GM12874 (cell line): ENCODE data around the gene SLC35F1.

Experiments
- TF ChIP-seq, protein P1 (sequence below): IDR thresholded peaks from 2 replicates; pipeline ENCODE4 v1.5.1; 2011; ENCODE audit warnings: low read depth, mild to moderate bottlenecking, control low read depth, low read length, moderate library complexity; ENCODE audit not compliant: insufficient read depth

The SLC35F1 gene

DNA sequence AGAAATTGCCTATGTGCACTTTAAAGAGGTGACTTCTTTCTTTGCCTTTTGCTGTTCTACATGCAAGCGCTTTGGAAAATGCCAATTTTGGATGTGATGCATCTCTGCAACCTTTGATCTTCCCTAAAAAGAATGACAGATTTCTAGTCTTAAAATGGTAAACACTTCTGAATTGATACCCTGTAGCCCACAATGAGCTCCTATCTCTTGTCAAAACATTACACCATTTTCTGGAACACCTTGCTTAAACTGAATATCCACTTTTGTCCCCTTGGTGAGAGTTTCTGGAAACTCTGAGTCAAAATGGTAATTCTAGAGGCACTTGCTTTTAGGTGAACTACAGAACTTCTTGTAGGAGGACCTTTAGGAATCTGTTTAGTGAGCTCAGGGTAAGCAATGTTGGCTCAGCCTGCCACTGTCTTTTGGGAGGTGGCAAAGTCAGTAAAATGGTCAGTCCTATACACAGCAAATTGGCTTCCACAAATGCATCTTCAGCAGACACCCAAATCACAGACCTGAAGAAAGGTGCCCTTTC lies 216.5 kb downstream of the SLC35F1 start:
- TF ChIP-seq, protein P1, sequence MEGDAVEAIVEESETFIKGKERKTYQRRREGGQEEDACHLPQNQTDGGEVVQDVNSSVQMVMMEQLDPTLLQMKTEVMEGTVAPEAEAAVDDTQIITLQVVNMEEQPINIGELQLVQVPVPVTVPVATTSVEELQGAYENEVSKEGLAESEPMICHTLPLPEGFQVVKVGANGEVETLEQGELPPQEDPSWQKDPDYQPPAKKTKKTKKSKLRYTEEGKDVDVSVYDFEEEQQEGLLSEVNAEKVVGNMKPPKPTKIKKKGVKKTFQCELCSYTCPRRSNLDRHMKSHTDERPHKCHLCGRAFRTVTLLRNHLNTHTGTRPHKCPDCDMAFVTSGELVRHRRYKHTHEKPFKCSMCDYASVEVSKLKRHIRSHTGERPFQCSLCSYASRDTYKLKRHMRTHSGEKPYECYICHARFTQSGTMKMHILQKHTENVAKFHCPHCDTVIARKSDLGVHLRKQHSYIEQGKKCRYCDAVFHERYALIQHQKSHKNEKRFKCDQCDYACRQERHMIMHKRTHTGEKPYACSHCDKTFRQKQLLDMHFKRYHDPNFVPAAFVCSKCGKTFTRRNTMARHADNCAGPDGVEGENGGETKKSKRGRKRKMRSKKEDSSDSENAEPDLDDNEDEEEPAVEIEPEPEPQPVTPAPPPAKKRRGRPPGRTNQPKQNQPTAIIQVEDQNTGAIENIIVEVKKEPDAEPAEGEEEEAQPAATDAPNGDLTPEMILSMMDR, result no peak

DNA sequence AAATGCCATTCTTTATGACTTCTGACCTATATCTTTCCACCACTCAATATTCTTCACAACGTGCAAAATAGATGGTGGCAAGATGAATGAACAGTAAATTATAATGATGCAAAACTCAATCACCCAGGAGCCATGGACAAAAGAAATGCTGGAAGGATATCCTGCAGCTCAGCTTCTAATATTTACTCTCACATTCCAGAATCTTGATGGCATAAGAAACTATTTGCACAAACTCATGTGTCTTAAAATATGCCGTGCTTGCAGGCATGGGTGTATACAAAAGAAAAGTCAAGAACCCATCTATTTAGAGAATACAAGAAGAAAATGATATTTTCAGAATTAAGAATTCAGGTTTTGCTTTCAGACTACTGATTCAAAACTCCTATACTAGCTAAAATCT lies 217.8 kb downstream of the SLC35F1 start:
- TF ChIP-seq, protein P1, result no peak

DNA sequence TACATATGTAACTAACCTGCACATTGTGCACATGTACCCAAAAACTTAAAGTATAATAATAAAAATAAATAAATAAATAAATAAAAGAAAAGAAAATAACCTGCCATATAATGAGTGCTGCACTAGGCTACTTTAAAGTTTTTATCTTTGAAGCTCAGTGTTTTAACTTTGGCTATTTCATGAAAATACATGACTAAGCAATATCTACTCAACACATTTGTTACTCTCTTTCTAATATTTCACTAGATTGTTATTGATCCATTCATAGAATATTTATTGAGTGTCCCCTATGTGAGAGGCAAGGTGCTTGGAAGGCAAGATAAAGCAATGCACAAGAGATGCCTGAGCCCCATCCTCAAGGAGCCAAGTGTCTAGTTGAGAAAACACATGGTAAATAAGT lies 221.7 kb downstream of the SLC35F1 start:
- TF ChIP-seq, protein P1, result no peak

DNA sequence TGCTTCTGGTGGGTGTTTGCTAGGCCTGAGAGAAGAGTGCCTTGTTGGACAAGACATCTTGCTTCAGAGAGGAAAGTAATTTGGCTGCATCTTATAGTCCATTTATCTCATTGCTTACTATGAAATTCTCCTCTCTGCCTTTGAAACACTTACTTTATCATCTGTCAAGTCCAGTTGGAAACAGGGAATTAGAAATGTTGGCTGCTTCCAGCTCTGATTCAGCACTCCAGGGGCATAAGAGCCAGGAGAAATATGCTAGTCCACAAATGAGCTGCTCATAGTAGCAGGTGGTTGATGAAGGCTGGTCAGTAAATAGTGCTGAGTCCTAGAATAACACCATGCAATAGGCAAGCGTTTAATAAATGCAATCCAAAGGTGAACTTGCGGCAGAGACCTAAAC lies 227.1 kb downstream of the SLC35F1 start:
- TF ChIP-seq, protein P1, result no peak

DNA sequence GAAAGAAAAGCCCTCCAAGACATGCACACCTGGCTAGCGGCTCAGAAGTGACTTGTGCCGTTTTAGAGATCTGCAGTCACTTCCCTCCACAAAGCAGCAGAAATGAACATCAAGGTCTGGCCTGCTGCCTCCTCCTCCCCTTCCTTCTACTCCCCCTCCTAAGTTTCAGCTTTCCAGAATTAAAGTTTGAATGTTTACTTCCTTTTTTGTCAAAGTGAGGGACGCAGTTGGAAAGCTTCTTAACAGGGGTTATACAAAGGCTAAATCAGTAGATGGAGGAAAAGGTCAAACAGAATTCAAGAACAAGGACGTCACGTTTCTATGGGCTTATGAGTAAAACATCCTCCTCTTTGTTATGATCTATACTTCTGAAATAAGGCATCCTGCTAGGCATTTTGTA lies 227.7 kb downstream of the SLC35F1 start:
- TF ChIP-seq, protein P1, result no peak

DNA sequence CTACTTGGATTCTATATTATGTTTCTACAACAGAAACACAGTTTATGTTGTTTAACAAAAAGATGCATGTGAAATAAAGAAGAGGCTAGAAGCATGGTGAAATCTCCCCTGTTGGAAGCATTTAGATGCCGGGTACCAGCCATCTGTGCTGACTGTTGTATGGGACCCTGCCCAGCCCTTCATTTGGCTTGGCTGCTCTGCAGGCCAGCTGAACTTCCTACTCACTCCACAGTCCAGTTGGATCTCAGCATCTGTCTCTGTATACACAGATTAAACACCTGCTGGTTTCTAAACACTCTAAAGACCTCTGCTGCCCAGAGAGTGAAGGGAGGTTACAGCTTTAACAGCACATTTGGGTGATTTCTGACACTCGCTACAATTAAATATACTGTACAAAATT lies 228.3 kb downstream of the SLC35F1 start:
- TF ChIP-seq, protein P1, result no peak

DNA sequence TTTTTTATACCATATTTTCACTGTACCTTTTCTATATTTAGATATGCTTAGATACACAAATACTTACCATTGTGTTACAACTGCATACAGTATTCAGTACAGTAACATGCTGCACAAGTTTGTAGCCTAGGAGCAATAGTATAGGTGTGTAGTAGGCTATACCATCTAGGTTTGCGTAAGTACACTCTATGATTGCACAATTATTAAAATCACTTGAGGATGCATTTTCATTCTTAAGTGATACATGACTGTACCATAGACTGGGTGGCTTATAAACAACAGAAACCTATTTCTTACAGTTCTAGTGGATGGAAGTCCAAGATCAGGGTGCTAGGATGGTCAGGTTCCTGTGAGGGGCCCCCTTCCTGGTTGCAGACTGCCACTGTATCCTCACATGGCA lies 234.1 kb downstream of the SLC35F1 start:
- TF ChIP-seq, protein P1, result no peak
